ENCODE data around the gene NKX2-4. TPM values are rescaled to one million over a fixed set of nuclear protein-coding genes. Genes with fewer than 3 reads are reported as not detected.
"Not testable (repeated sequence)": the region's sequence is repeated elsewhere in the genome, so short reads cannot be mapped to it uniquely, and the experiment has no call there.

Gene NKX2-4
- total RNA-seq, 6 experiments from 2014 or later, result not detected

DNA sequence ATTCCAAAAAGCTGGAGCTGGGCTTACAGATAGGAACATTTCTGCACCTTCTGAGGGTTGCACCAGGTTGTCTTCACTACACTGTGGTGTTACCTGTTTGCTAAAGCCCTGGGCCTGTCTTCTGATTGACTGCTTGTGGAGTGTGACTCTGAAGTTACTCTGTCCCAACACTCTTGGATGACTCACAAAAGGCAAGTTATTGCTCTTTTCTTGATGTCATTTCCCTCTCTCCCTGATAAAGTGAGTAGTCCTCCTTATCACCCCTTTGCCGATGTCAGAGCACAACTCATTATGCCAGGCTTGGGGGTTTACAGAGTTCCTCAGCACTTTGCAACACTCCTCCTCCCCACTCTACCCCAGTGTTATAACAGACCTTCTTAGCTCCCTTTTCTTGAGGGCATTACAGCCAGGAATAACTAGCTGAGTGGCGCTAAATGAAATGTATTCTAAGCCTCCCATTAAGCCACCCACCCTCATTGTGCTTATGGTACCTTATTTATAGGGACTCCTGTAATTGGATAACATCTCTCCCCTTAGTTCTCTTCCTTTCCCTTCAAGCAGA is 36.1 kb upstream of the NKX2-4 start:
- H3K9me3 Mint-ChIP-seq, result no peaks in the 10 kb centered on the region
- no peaks in the 10 kb centered on the region for H3K36me3 Mint-ChIP-seq (ENCODE audit: low read depth)
- H3K27ac Mint-ChIP-seq, result peak overlapping the region; percentile 49
- peak overlapping the region; percentile 41 for H3K4me3 Mint-ChIP-seq
- TF ChIP-seq, protein P1, sequence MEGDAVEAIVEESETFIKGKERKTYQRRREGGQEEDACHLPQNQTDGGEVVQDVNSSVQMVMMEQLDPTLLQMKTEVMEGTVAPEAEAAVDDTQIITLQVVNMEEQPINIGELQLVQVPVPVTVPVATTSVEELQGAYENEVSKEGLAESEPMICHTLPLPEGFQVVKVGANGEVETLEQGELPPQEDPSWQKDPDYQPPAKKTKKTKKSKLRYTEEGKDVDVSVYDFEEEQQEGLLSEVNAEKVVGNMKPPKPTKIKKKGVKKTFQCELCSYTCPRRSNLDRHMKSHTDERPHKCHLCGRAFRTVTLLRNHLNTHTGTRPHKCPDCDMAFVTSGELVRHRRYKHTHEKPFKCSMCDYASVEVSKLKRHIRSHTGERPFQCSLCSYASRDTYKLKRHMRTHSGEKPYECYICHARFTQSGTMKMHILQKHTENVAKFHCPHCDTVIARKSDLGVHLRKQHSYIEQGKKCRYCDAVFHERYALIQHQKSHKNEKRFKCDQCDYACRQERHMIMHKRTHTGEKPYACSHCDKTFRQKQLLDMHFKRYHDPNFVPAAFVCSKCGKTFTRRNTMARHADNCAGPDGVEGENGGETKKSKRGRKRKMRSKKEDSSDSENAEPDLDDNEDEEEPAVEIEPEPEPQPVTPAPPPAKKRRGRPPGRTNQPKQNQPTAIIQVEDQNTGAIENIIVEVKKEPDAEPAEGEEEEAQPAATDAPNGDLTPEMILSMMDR (IDR thresholded peaks at IDR 0.05), result no peak
- H3K4me1 Mint-ChIP-seq (ENCODE audit: low read depth), result peaks cover 53% of the 10 kb centered on the region
- H3K27me3 Mint-ChIP-seq (ENCODE audit: insufficient read depth), result peaks cover 4% of the 10 kb centered on the region; the same call in 1 of the 2 replicates
- DNase-seq, result peak; percentile 62

DNA sequence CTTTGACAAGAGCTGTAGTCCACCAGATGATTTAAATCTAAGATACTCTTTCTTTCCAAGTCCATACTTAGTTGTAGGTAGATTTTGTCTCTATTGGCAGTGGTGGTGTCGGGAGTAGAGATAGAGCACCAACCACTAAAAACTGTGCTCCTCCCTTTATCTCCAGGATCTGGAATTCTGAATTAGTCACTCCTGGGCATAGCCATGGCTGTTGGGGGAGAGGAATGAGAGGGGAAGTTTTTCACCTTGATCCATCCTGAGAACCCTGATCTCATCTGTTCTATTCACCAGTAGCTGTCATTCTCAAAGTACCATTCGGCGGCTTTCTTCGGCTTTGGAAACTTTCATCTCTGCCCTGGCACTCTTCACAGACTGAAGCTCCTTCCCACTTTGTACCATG is 35.6 kb upstream of the NKX2-4 start:
- H3K4me1 Mint-ChIP-seq (ENCODE audit: low read depth), result peaks cover 51% of the 10 kb centered on the region
- peak overlapping the region; percentile 41 for H3K4me3 Mint-ChIP-seq
- no peak for DNase-seq
- H3K36me3 Mint-ChIP-seq (ENCODE audit: low read depth), result no peaks in the 10 kb centered on the region
- H3K27ac Mint-ChIP-seq, result peak overlapping the region; percentile 49
- H3K9me3 Mint-ChIP-seq, result no peaks in the 10 kb centered on the region
- H3K27me3 Mint-ChIP-seq (ENCODE audit: insufficient read depth), result peaks cover 6% of the 10 kb centered on the region; the same call in 1 of the 2 replicates
- TF ChIP-seq, protein P1 (IDR thresholded peaks at IDR 0.05), result no peak

DNA sequence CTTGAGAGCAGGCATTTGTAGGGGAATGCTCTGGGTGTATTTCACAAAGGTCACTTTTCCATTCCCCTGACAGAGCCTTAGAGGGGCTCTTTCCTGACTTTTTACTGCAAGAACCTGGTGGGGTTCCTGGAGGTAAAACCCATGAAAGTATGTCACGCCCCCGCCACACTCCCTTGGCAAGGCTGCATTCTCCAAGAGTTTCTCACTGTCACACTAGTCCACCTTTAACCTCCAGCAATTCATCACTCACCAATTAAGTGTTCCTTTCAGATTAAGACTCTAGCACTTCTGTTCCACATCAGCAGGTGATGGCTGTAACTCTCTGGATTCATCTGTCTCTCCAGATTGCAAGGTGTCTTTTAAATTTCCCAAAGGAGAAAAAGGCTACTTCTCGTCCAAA is 32.7 kb upstream of the NKX2-4 start:
- no peak for DNase-seq
- peaks cover 10% of the 10 kb centered on the region for H3K27me3 Mint-ChIP-seq (ENCODE audit: insufficient read depth)
- TF ChIP-seq, protein P1 (IDR thresholded peaks at IDR 0.05), result no peak

DNA sequence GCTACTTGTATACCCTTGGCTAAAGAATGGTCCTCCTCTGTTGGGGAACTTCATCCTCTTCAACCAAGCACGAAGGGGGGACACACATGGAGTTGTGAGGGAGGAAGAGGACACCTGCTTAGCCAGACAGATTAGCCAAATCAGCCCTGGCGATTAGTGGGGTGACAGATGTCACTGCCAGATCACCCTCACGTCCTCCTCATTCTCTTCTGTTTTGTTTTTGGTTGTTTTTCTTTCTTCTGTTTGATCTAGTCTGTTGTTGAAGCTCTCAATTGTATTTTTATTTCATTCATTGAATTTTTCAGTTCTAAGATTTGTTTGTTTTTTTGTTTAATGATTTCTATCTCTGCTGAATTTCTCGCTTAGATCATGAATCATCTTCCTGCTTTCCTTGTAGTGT is 27.5 kb upstream of the NKX2-4 start:
- H3K36me3 Mint-ChIP-seq (ENCODE audit: low read depth), result peaks cover 7% of the 10 kb centered on the region
- no peak for DNase-seq
- peaks cover 10% of the 10 kb centered on the region for H3K27me3 Mint-ChIP-seq (ENCODE audit: insufficient read depth)
- H3K4me3 Mint-ChIP-seq, result no peak overlapping the region
- TF ChIP-seq, protein P1 (IDR thresholded peaks at IDR 0.05), result no peak
- no peaks in the 10 kb centered on the region for H3K4me1 Mint-ChIP-seq (ENCODE audit: low read depth)
- H3K9me3 Mint-ChIP-seq, result peaks cover 22% of the 10 kb centered on the region
- no peak overlapping the region for H3K27ac Mint-ChIP-seq

More for the DNA sequence above, 32.7 kb upstream of the NKX2-4 start:
- no peak overlapping the region for H3K27ac Mint-ChIP-seq
- peaks cover 2% of the 10 kb centered on the region for H3K36me3 Mint-ChIP-seq (ENCODE audit: low read depth)
- peaks cover 7% of the 10 kb centered on the region for H3K9me3 Mint-ChIP-seq
- peaks cover 22% of the 10 kb centered on the region for H3K4me1 Mint-ChIP-seq (ENCODE audit: low read depth)
- H3K4me3 Mint-ChIP-seq, result no peak overlapping the region

DNA sequence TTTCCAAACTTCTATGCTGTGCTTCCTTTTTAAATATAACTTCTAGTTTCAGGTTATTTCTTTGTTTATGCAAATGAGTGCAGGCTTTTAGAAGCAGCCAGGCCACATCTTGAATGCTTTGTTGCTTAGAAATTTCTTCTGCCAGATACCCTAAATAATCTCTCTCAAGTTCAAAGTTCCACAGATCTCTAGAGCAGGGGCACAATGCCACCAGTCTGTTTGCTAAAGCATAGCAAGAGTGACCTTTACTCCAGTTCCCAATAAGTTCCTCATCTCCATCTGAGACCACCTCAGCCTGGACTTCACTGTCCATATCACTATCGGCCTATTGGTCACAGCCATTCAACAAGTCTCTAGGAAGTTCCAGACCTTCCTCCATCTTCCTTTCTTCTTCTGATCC is 26.4 kb upstream of the NKX2-4 start:
- not testable (repeated sequence) for H3K27me3 Mint-ChIP-seq (ENCODE audit: insufficient read depth); H3K4me3 Mint-ChIP-seq; H3K4me1 Mint-ChIP-seq (ENCODE audit: low read depth); H3K36me3 Mint-ChIP-seq (ENCODE audit: low read depth); H3K27ac Mint-ChIP-seq; DNase-seq
- H3K9me3 Mint-ChIP-seq, result peaks cover 22% of the 10 kb centered on the region

DNA sequence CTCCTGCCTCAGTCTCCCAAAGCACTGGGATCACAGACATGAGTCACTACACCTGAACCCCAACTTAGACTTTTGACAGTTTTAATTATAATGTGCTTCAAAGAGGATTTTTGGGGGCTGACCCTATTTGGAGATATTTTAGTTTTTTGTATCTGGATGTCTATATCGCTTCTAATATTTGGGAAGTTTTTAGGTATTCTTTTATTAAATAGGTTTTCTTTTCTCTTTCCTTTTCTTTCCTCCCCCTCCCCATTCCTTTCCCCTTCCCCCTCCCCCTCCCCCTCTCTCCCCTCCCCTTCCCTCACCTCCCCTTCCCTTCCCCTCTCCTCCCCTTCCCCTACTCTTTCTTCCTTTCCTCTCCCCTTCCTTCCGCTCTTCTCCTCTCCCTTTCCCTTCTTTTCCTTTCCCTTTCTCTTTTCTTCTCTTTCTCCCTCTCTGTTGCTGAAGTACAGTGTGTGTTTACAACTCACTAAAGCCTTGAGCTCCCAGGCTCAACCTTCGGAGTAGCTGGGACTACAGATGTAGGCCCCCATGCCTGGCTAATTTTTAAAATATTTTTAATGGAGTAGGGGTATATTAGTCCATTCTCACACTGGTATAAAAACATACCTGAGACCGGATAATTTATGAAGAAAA is 24.4 kb upstream of the NKX2-4 start:
- Mint-ChIP-seq H3K27me3 (ENCODE audit: insufficient read depth) (peaks cover 8% of the 10 kb centered on the region), H3K4me3 (no peak overlapping the region), H3K4me1 (ENCODE audit: low read depth) (no peaks in the 10 kb centered on the region), H3K9me3 (peaks cover 22% of the 10 kb centered on the region), H3K36me3 (ENCODE audit: low read depth) (peaks cover 7% of the 10 kb centered on the region), H3K27ac (no peak overlapping the region)
- no peak for DNase-seq
- TF ChIP-seq, protein P1 (IDR thresholded peaks at IDR 0.05), result no peak

DNA sequence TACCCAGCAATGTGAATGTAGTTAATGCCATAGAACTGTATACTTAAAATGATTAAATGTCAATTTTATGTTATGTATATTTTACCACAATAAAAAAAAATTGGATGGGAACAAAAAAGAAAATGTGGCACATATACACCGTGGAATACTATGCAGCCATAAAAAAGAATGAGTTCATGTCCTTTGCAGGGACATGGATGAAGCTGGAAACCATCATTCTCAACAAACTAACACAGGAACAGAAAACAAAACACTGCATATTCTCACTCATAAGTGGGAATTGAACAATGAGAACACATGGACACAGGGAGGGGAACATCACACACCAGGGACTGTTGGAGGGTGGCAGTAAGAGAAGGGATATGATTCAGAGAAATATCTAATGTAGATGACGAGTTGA is 21.8 kb upstream of the NKX2-4 start:
- not testable (repeated sequence) for H3K27ac Mint-ChIP-seq; DNase-seq; H3K36me3 Mint-ChIP-seq (ENCODE audit: low read depth); H3K9me3 Mint-ChIP-seq; H3K4me1 Mint-ChIP-seq (ENCODE audit: low read depth); H3K4me3 Mint-ChIP-seq
- H3K27me3 Mint-ChIP-seq (ENCODE audit: insufficient read depth), result peaks cover 14% of the 10 kb centered on the region

DNA sequence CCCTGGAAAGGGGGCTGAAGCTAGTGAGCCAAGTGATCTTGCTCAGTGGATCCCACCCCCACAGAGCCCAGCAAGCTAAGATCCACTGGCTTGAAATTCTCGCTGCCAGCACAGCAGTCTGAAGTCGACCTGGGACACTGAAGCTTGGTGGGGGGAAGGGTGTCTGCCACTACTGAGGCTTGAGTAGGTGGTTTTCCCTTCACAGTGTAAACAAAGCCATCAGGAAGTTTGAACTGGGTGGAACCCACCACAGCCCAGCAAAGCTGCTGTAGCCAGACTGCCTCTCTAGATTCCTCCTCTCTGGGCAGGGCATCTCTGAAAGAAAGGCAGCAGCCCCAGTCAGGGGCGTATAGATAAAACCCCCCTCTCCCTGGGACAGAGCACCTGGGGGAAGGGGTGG is 16.7 kb upstream of the NKX2-4 start:
- DNase-seq; H3K36me3 Mint-ChIP-seq (ENCODE audit: low read depth); H3K4me1 Mint-ChIP-seq (ENCODE audit: low read depth); H3K4me3 Mint-ChIP-seq; H3K27ac Mint-ChIP-seq; H3K9me3 Mint-ChIP-seq: not testable (repeated sequence)
- H3K27me3 Mint-ChIP-seq (ENCODE audit: insufficient read depth), result peaks cover 22% of the 10 kb centered on the region
